ENCODE data around the gene LAMTOR5.

The LAMTOR5 gene

DNA sequence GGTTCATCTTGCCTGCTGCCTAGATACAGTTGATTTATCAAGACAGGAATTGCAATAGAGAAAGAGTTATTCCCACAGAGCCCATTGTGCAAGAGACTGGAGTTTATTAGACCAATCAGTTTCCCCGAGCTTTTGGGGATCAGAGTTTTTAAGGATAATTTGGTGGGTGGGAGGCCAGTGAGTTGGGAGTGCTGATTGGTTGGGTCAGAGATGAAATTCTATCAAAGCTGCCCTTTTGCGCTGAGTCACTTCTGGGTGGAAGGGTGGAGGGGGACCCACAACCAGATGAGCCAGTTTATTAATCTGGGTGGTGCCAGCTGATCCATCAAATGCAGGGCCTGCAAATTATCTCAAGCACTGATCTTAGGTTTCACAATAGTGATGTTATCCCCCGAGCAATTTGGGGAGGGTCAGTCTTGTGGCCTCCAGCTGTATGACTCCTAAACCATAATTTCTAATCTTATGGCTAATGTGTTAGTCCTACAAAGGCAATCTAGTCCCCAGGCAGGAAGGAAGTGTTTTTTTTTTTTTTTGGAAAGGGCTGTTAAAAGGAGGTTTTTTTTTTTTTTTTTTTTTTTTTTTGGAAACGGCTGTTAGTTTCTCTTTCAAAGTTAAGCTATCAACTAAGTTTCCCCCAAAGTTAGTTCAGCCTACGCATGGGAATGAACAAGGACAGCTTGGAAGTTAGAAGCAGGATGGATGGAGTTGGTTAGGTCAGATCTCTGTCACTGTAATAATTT is 24.1 kb downstream of the LAMTOR5 start:
- H3K27ac ChIP-seq: no peak overlapping the region

DNA sequence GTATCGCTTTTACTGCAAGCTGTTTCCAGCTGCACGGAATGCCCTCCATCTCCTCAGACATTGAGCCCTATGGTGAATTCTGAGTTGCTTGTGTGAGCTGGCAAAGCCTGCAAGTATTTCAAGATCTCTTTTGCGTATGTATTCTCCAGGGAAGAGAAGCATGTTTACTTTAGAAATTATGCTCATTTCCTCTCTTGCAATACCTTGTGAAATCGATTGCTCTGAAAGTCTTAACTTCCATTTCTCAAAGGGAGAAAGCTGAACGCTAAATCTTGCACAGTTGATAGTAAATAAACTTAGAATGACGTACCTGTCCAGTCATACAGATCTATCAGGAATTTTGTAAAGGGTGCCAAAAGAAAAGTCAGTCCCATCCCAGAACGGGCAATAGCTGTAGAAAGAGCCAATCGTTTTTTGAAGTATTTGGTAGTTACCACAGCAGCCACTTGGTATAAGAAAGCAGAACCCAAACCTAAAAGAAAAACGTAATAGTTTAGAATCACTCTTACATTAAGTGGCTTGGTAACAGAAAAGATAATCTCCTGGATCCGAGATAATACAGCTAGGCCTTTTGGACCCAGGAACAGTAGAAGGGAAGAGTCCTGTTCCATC is 26.7 kb downstream of the LAMTOR5 start:
- TF ChIP-seq, protein P1, sequence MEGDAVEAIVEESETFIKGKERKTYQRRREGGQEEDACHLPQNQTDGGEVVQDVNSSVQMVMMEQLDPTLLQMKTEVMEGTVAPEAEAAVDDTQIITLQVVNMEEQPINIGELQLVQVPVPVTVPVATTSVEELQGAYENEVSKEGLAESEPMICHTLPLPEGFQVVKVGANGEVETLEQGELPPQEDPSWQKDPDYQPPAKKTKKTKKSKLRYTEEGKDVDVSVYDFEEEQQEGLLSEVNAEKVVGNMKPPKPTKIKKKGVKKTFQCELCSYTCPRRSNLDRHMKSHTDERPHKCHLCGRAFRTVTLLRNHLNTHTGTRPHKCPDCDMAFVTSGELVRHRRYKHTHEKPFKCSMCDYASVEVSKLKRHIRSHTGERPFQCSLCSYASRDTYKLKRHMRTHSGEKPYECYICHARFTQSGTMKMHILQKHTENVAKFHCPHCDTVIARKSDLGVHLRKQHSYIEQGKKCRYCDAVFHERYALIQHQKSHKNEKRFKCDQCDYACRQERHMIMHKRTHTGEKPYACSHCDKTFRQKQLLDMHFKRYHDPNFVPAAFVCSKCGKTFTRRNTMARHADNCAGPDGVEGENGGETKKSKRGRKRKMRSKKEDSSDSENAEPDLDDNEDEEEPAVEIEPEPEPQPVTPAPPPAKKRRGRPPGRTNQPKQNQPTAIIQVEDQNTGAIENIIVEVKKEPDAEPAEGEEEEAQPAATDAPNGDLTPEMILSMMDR (conservative IDR thresholded peaks at IDR 0.05): no peak
- H3K27ac ChIP-seq: peak overlapping the region; percentile 36

More for the DNA sequence above, 24.1 kb downstream of the LAMTOR5 start:
- TF ChIP-seq, protein P1 (conservative IDR thresholded peaks at IDR 0.05): no peak

DNA sequence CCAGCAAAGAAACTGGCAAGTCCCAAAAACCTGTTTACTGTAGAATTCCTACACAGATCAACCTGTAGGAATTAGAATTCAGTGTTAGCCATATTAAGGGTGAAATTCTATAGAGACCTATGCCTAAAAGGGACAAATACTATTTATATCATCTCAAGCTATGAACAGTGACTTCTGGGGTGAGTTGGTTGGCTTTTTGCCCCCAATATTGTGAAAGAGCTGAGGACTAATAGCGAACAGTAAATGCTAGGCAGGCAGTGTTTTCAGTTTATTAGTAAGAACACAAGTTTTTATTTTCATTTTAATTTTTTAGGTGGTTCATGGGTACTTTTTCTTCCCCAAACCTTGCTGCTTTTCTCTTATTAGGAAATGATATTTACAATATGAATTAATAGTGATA is 32.0 kb downstream of the LAMTOR5 start:
- H3K27ac ChIP-seq: no peak overlapping the region
- TF ChIP-seq, protein P1 (conservative IDR thresholded peaks at IDR 0.05): no peak

DNA sequence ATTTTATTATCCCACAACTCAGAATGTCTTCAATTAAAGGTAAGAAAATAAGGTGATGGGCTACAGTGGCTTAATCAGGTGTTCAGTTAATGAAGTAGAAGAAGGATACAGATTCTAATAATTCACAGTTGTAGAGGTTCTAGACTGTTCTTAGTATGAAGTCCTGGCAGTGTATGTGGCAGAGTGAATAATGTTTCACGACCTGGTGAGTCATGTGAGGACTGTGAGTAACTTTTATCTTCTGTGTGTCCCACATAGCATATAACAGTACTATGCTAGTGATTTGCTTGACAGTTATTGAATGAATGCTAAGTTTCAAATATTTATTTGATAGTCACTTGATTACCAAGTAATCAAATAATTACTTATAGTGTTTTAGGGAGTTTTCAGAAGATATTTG is 36.7 kb downstream of the LAMTOR5 start:
- no peak overlapping the region for H3K27ac ChIP-seq
- TF ChIP-seq, protein P1 (conservative IDR thresholded peaks at IDR 0.05): no peak

DNA sequence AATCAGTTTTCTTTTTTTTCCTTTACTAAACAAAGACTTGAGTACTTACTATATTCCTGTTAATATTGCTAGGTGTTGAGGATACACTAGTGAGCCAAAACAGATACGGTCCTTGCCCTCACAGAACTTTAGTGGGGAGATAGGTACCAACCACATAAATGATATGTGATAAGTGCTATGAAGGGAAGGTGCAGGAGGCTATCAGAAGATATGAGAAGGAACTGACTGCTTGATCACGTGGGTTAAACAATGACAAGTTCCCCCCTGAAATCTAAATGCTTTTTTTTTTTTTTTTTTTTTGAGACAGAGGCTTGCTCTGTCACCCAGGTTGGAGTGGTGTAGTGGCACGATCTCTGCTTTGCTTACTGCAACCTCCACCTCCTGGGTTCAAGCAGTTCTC is 43.3 kb downstream of the LAMTOR5 start:
- no peak overlapping the region for H3K27ac ChIP-seq
- TF ChIP-seq, protein P1 (conservative IDR thresholded peaks at IDR 0.05): no peak

DNA sequence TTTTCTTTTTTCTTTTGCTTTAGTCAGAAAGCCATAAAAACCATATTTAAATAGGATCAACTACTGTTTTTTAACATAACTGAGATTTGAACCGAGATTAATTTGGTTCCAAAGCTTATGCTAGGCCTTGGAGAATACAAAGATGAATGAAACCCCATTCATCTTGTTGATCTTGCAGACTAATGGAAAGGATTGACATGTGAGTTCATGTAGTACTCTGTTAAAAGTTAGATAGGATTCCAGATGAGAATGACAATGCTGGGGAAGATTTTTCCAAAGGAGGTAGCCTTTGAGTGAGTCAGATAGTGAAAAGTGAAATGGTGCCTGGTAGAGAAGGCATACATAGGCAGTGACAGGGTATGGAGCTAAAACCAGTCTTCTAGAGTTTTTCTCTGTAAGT is 45.6 kb downstream of the LAMTOR5 start:
- TF ChIP-seq, protein P1 (conservative IDR thresholded peaks at IDR 0.05): no peak
- H3K27ac ChIP-seq: no peak overlapping the region

DNA sequence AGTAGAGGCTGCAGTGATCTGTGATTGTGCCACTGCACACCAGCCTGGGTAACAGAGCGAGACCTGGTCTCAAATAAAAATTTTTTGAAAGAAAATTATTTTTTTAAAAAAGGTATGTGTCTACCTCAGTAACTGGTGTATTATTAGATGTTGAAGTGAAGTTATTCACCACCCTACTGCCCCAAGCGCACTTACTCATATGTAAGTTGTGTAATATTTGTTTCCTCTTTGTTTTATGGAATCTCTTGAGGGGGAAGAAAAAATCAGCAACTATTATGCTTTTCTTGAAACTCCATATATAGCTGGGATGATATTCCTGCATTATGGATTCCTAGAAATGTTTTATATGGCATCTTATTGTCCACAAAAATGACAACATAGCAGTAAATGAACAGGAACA is 47.1 kb downstream of the LAMTOR5 start:
- TF ChIP-seq, protein P1 (conservative IDR thresholded peaks at IDR 0.05): no peak
- no peak overlapping the region for H3K27ac ChIP-seq

Measured in VCaP (cell line).